ENCODE data around the gene DLG2.

DNA sequence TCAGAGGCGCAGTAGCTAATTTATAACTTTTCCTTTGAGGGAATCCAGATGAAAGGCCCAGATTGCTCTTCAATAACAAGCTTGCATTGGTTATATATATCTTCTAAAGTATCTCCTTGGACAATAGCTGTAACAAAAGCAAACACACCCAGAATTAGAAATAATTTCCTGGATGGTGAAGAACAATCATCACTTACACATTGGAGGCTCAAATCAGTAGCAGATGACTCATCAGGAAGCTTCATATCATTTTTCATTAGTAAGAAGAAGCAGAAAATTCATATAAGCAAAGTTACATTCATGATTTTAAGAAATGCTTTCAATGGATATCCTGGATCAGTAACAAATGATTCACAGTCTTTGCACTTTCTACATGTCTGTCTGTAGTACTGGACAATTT lies 2167.3 kb downstream of the DLG2 start:
- TF ChIP-seq POLR2AphosphoS5 (IDR thresholded peaks at IDR 0.05; ENCODE audit: insufficient read depth, low read depth, low read length) = no peak
- TF ChIP-seq CTCF (IDR thresholded peaks at IDR 0.05; ENCODE audit: extremely low read depth in 1 of 2, insufficient read depth in 1 of 2, low read depth in 1 of 2, low read length in 2 of 2) = no peak
- TF ChIP-seq POLR2A (IDR thresholded peaks at IDR 0.05; ENCODE audit: low read depth, low read length) = no peak
- TF ChIP-seq MYC (IDR thresholded peaks at IDR 0.05; ENCODE audit: low read depth, low read length) = no peak
- TF ChIP-seq EZH2 (IDR thresholded peaks at IDR 0.05; ENCODE audit: borderline replicate concordance, low read depth, low read length, severe bottlenecking) = no peak
- TF ChIP-seq JUN (IDR thresholded peaks at IDR 0.05; ENCODE audit: borderline replicate concordance, insufficient read depth, insufficient read length, low read depth) = peak; percentile 41
- no peak for TF ChIP-seq GATA2 (IDR thresholded peaks at IDR 0.05; ENCODE audit: insufficient read depth, insufficient read length, low read depth, low read length)
- TF ChIP-seq FOS (IDR thresholded peaks at IDR 0.05; ENCODE audit: borderline replicate concordance, insufficient read depth, low read length) = peak; percentile 48
- TF ChIP-seq, protein P1, sequence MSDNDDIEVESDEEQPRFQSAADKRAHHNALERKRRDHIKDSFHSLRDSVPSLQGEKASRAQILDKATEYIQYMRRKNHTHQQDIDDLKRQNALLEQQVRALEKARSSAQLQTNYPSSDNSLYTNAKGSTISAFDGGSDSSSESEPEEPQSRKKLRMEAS (IDR thresholded peaks at IDR 0.05; ENCODE audit: insufficient read depth, insufficient read length) = no peak
